CD14-positive monocyte (primary cell): ENCODE data around the gene UGGT2. TPM values are rescaled to one million over a fixed set of nuclear protein-coding genes. Genes with fewer than 3 reads are reported as not detected.

Experiments used
- DNase-seq, 3 donors: peaks; one replicate each; pipeline ENCODE4 v3.0.0-alpha.2; 2011 to 2022
- H2AFZ ChIP-seq: 2 replicates; pipeline ENCODE4 v1.6.0; 2012; ENCODE audit warnings: mild to moderate bottlenecking, low read depth, low read length, inconsistent platforms; ENCODE audit not compliant: insufficient read depth, poor library complexity, severe bottlenecking
- H3K27ac ChIP-seq, 2 donors: 1 replicate in 1 of 2; 2 replicates in 1 of 2; pipeline ENCODE4 v1.5.1; 2012 to 2013; ENCODE audit warnings: low read length in 2 of 2, control low read depth in 1 of 2, inconsistent platforms in 1 of 2, low read depth in 1 of 2, mild to moderate bottlenecking in 1 of 2
- H3K27me3 ChIP-seq, 2 donors: one replicate each; pipeline versions ENCODE4 v1.6.0 to v1.6.1; 2011 to 2013; ENCODE audit warnings: low read length in 2 of 2; ENCODE audit not compliant: control insufficient read depth in 2 of 2, insufficient read depth in 2 of 2
- H3K36me3 ChIP-seq, 2 donors: replicated peaks in 1 of 2; 1 replicate in 1 of 2; 2 replicates in 1 of 2; pipeline versions ENCODE4 v1.5.1 to v1.6.1; 2012 to 2013; ENCODE audit warnings: low read length in 2 of 2, control low read depth in 1 of 2, inconsistent platforms in 1 of 2, mild to moderate bottlenecking in 1 of 2; ENCODE audit not compliant: insufficient read depth in 2 of 2, control insufficient read depth in 1 of 2
- H3K4me1 ChIP-seq, 2 donors: 1 replicate in 1 of 2; 2 replicates in 1 of 2; pipeline versions ENCODE4 v1.5.1 to v1.6.1; 2012 to 2013; ENCODE audit warnings: low read length in 2 of 2, control low read depth in 1 of 2, inconsistent platforms in 1 of 2, mild to moderate bottlenecking in 1 of 2, moderate library complexity in 1 of 2; ENCODE audit not compliant: insufficient read depth in 2 of 2, control insufficient read depth in 1 of 2
- H3K4me2 ChIP-seq: replicated peaks from 2 replicates; pipeline ENCODE3; 2012; ENCODE audit warnings: low read length, moderate library complexity, mild to moderate bottlenecking; ENCODE audit not compliant: poor library complexity, severe bottlenecking; ENCODE audit errors: extremely low read depth
- H3K4me3 ChIP-seq, 3 experiments: fragments of 200-600 bp in 1 of 3; sonication (generic) in 1 of 3; replicated peaks in 1 of 3; 1 replicate in 2 of 3; 2 replicates in 1 of 3; pipeline ENCODE4 v1.5.1; 2011 to 2013; ENCODE audit warnings: low read length in 3 of 3, mild to moderate bottlenecking in 3 of 3, control low read depth in 2 of 3, low read depth in 2 of 3, inconsistent platforms in 1 of 3, moderate library complexity in 1 of 3
- H3K79me2 ChIP-seq: 2 replicates; pipeline ENCODE4 v1.6.0; 2012; ENCODE audit warnings: mild to moderate bottlenecking, control low read depth, inconsistent platforms, low read length, moderate library complexity; ENCODE audit not compliant: insufficient read depth
- H3K9ac ChIP-seq: 2 replicates; pipeline ENCODE4 v1.6.0; 2017; ENCODE audit warnings: low read length, mild to moderate bottlenecking; ENCODE audit not compliant: insufficient read depth, poor library complexity, severe bottlenecking
- H3K9me3 ChIP-seq, 2 donors: replicated peaks in 1 of 2; 1 replicate in 1 of 2; 2 replicates in 1 of 2; pipeline versions ENCODE4 v1.5.1 to v1.6.1; 2012 to 2013; ENCODE audit warnings: low read length in 2 of 2, control low read depth in 1 of 2; ENCODE audit not compliant: control insufficient read depth in 1 of 2, insufficient read depth in 1 of 2
- H4K20me1 ChIP-seq: 2 replicates; pipeline ENCODE4 v1.6.0; 2012; ENCODE audit warnings: mild to moderate bottlenecking, low read length, control low read depth, moderate library complexity; ENCODE audit not compliant: insufficient read depth
- H3K27ac Mint-ChIP-seq, 7 donors: one replicate each; pipeline ENCODE4 v1.8.0; 2020; ENCODE audit warnings: mild to moderate bottlenecking in 7 of 7, mixed read lengths in 7 of 7, moderate library complexity in 6 of 7, inconsistent platforms in 2 of 7
- H3K27me3 Mint-ChIP-seq, 3 donors: one replicate each; pipeline ENCODE4 v1.8.0; 2021 to 2022; ENCODE audit warnings: low read depth in 3 of 3, mild to moderate bottlenecking in 3 of 3, mixed read lengths in 3 of 3, moderate library complexity in 3 of 3, inconsistent platforms in 1 of 3
- H3K36me3 Mint-ChIP-seq, 2 donors: one replicate each; pipeline ENCODE4 v1.8.0; 2020; ENCODE audit warnings: mixed read lengths in 2 of 2, inconsistent platforms in 1 of 2, mild to moderate bottlenecking in 1 of 2
- H3K4me1 Mint-ChIP-seq: one replicate; pipeline ENCODE4 v1.8.0; 2020; ENCODE audit warnings: mild to moderate bottlenecking, mixed read lengths
- H3K4me3 Mint-ChIP-seq, 2 donors: one replicate each; pipeline ENCODE4 v1.8.0; 2020; ENCODE audit warnings: mild to moderate bottlenecking in 2 of 2, mixed read lengths in 2 of 2, moderate library complexity in 1 of 2
- H3K9me3 Mint-ChIP-seq, 7 donors: one replicate each; pipeline ENCODE4 v1.8.0; 2020 to 2022; ENCODE audit warnings: mixed read lengths in 7 of 7, mild to moderate bottlenecking in 6 of 7, moderate library complexity in 6 of 7, inconsistent platforms in 2 of 7
- WGBS: methylation state at CpG from one replicate; pipeline ENCODE4 v1.1.5; 2013; ENCODE audit warnings: missing lambda C conversion rate; ENCODE audit not compliant: insufficient coverage; 5-methylcytosine and 5-hydroxymethylcytosine counted together
- intact Hi-C, 2 donors: fragments of 100-400 bp; cut with micrococcal nuclease; formaldehyde crosslinking; loops; one replicate each; pipeline versions ENCODE4 v1.15.0 to v1.15.1; 2023
- polyA plus RNA-seq, 3 donors: library from polyadenylated mRNA; depleted of rRNA in 1 of 3; unstranded in 2 of 3; stranded (reverse) in 1 of 3; fragments of 300-500 nt in 2 of 3; fragments of >200 nt in 1 of 3; fragmentation: Illumina TruSeq in 2 of 3; gene quantifications; 1 replicate in 2 of 3; 2 replicates in 1 of 3; pipeline ENCODE4 v1.2.3, GENCODE V29; 2012 to 2021
- TF ChIP-seq, protein P1 (sequence below): fragments of 200-600 bp; IDR thresholded peaks from one replicate; pipeline ENCODE4 v1.8.0; 2022; ENCODE audit warnings: antibody characterized with exemption, mild to moderate bottlenecking

Gene UGGT2
- polyA plus RNA-seq, 3 donors = 4.0 to 6.3 (median 5.6) TPM

GRCh38 chr13:96068729-96069128 is 15.5 kb upstream of the UGGT2 start:
- H4K20me1 ChIP-seq = no peaks in the 10 kb centered on the region
- intact Hi-C loops = no loop called here
- no peak overlapping the region for H2AFZ ChIP-seq
- Mint-ChIP-seq H3K27me3 (peaks cover 10% of the 10 kb centered on the region in 3 donors), H3K9me3 (peaks cover 2 to 7% (median 6%) of the 10 kb centered on the region in 7 donors), H3K36me3 (no peaks in the 10 kb centered on the region), H3K4me3 (no peak overlapping the region), H3K27ac (no peak overlapping the region), H3K4me1 (no peaks in the 10 kb centered on the region)
- no peak for DNase-seq
- H3K4me3 ChIP-seq = no peak overlapping the region
- H3K9ac ChIP-seq = no peak overlapping the region
- no peak overlapping the region for H3K27ac ChIP-seq
- no peaks in the 10 kb centered on the region for H3K9me3 ChIP-seq
- no peak overlapping the region for H3K4me2 ChIP-seq
- TF ChIP-seq, protein P1, sequence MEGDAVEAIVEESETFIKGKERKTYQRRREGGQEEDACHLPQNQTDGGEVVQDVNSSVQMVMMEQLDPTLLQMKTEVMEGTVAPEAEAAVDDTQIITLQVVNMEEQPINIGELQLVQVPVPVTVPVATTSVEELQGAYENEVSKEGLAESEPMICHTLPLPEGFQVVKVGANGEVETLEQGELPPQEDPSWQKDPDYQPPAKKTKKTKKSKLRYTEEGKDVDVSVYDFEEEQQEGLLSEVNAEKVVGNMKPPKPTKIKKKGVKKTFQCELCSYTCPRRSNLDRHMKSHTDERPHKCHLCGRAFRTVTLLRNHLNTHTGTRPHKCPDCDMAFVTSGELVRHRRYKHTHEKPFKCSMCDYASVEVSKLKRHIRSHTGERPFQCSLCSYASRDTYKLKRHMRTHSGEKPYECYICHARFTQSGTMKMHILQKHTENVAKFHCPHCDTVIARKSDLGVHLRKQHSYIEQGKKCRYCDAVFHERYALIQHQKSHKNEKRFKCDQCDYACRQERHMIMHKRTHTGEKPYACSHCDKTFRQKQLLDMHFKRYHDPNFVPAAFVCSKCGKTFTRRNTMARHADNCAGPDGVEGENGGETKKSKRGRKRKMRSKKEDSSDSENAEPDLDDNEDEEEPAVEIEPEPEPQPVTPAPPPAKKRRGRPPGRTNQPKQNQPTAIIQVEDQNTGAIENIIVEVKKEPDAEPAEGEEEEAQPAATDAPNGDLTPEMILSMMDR = no peak
- H3K36me3 ChIP-seq = no peaks in the 10 kb centered on the region
- H3K27me3 ChIP-seq = peaks cover 0 to 11% of the 10 kb centered on the region in 2 donors
- H3K79me2 ChIP-seq = no peaks in the 10 kb centered on the region
- no peaks in the 10 kb centered on the region for H3K4me1 ChIP-seq
- no CpG with 5 or more reads among the region's 2 CpGs for WGBS

- Mint-ChIP-seq H3K9me3 (peaks cover 2 to 7% (median 6%) of the 10 kb centered on the region in 7 donors), H3K4me1 (no peaks in the 10 kb centered on the region), H3K27me3 (peaks cover 11 to 14% (median 13%) of the 10 kb centered on the region in 3 donors), H3K27ac (no peak overlapping the region), H3K36me3 (no peaks in the 10 kb centered on the region), H3K4me3 (no peak overlapping the region)
- DNase-seq = no peak
- Histone ChIP-seq H3K27me3 (peaks cover 2 to 8% of the 10 kb centered on the region in 2 donors), H3K4me1 (no peaks in the 10 kb centered on the region), H4K20me1 (no peaks in the 10 kb centered on the region), H3K36me3 (no peaks in the 10 kb centered on the region), H3K9ac (no peak overlapping the region), H3K4me3 (no peak overlapping the region), H3K27ac (no peak overlapping the region), H3K4me2 (no peak overlapping the region), H2AFZ (no peak overlapping the region), H3K9me3 (no peaks in the 10 kb centered on the region), H3K79me2 (no peaks in the 10 kb centered on the region)
- 100% methylated on average over 1 of the region's 2 CpGs for WGBS
- intact Hi-C loops = no loop called here
- TF ChIP-seq, protein P1 = no peak
These were observed 12.6 kb upstream of the UGGT2 start for GRCh38 chr13:96065849-96066248.
